K562 (cell line): ENCODE measurements around the gene DAPK2. TPM values are rescaled to one million over a fixed set of nuclear protein-coding genes. Genes with fewer than 3 reads are reported as not detected.

Experiments used
- DPF2 ChIP-seq: fragments of 450-650 bp; IDR thresholded peaks from 2 replicates; pipeline ENCODE4 v1.6.1; 2016
- FOSL1 ChIP-seq: fragments of 200-800 bp; sonication (Bioruptor generic); conservative IDR thresholded peaks from 2 replicates; pipeline ENCODE4 v1.6.1; 2016; ENCODE audit warnings: missing genetic modification characterization, missing compliant biosample characterization
- JUND ChIP-seq, 2 experiments: IDR thresholded peaks; 2 replicates in 1 of 2; 3 replicates in 1 of 2; pipeline ENCODE4 v1.6.1; 2011; ENCODE audit warnings: borderline replicate concordance in 2 of 2, low read depth in 2 of 2, low read length in 2 of 2, improper control_type of control experiment in 1 of 2, missing biosample characterization in 1 of 2, missing genetic modification characterization in 1 of 2, missing genetic modification reagents in 1 of 2
- MEIS2 ChIP-seq: fragments of 450-650 bp; IDR thresholded peaks from 2 replicates; pipeline ENCODE4 v1.6.1; 2014; ENCODE audit warnings: mild to moderate bottlenecking; ENCODE audit not compliant: partially characterized antibody
- NONO ChIP-seq, 2 experiments: fragments of 200-400 bp in 1 of 2; fragments of 450-650 bp in 1 of 2; formaldehyde crosslinking in 1 of 2; IDR thresholded peaks; 2 replicates each; pipeline ENCODE4 v1.6.1; 2017; ENCODE audit warnings: low read depth in 2 of 2, mild to moderate bottlenecking in 2 of 2, moderate library complexity in 2 of 2, low read length in 1 of 2
- RAD21 ChIP-seq, 2 experiments: fragments of 250-450 bp in 1 of 2; fragments of 450-650 bp in 1 of 2; sonication (Bioruptor Pico) in 1 of 2; formaldehyde crosslinking in 1 of 2; IDR thresholded peaks in 1 of 2; conservative IDR thresholded peaks in 1 of 2; 2 replicates each; pipeline versions ENCODE4 v1.4.0 to v1.8.0; 2020 to 2022; ENCODE audit warnings: mild to moderate bottlenecking in 2 of 2, moderate library complexity in 1 of 2
- RBM22 ChIP-seq: fragments of 200-400 bp; formaldehyde crosslinking; IDR thresholded peaks from 2 replicates; pipeline ENCODE4 v1.6.1; 2018; ENCODE audit warnings: low read length, low read depth; ENCODE audit not compliant: poor library complexity, severe bottlenecking
- SPI1 ChIP-seq: IDR thresholded peaks from 2 replicates; pipeline ENCODE4 v1.6.1; 2011; ENCODE audit warnings: low read depth, low read length, control low read depth, borderline replicate concordance
- TCF3 ChIP-seq: sonication (generic); formaldehyde crosslinking; IDR thresholded peaks from 2 replicates; pipeline ENCODE4 v1.4.0; 2020; ENCODE audit warnings: mild to moderate bottlenecking, missing genetic modification reagents
- TEAD4 ChIP-seq, 2 experiments: sonication (generic) in 1 of 2; formaldehyde crosslinking in 1 of 2; IDR thresholded peaks; 2 replicates each; pipeline versions ENCODE4 v1.6.1 to v1.8.0; 2012 to 2022; ENCODE audit warnings: borderline replicate concordance in 1 of 2, inconsistent platforms in 1 of 2, low read length in 1 of 2, mild to moderate bottlenecking in 1 of 2, missing genetic modification reagents in 1 of 2
- ZNF274 ChIP-seq: IDR thresholded peaks from 2 replicates; pipeline ENCODE4 v1.6.1; 2011; ENCODE audit warnings: low read depth, mild to moderate bottlenecking, low read length, moderate library complexity, borderline replicate concordance
- polyA plus RNA-seq, 8 experiments: library from polyadenylated mRNA; depleted of rRNA in 4 of 8; stranded (reverse) in 5 of 8; unstranded in 3 of 8; fragments of >200 nt; fragmentation: Nextera tagmentation in 2 of 8; fragmentation: Illumina TruSeq in 1 of 8; extraction: Ambion mirVana in 2 of 8; extraction: Trizol in 1 of 8; gene quantifications; 2 replicates each; pipeline versions ENCODE4 v1.2.1 to v1.2.3, GENCODE V29; 2011 to 2014; ENCODE audit warnings: inconsistent platforms in 1 of 8, missing spikeins in 1 of 8
- total RNA-seq, 7 experiments: library from RNA; depleted of rRNA in 6 of 7; stranded (reverse); fragments of >200 nt in 6 of 7; fragmentation: Illumina TruSeq in 2 of 7; extraction: Trizol in 2 of 7; gene quantifications; 2 replicates each; pipeline versions ENCODE4 v1.2.1 to v1.2.3, GENCODE V29; 2011 to 2021; ENCODE audit warnings: low replicate concordance in 1 of 7
- TF ChIP-seq, protein P1 (sequence below): fragments of 450-650 bp; IDR thresholded peaks from 2 replicates; pipeline ENCODE4 v1.6.1; 2016
- TF ChIP-seq, protein P2 (sequence below): sonication (generic); IDR thresholded peaks from 2 replicates; pipeline ENCODE4 v1.6.1; 2016

The DAPK2 gene
- total and polyA plus RNA-seq, 9 of the 15 experiments (the other 6 are each of a cell fraction or from before 2014, with no cell fraction given): 0.14 to 5.2 (median 2.2) TPM

DNA sequence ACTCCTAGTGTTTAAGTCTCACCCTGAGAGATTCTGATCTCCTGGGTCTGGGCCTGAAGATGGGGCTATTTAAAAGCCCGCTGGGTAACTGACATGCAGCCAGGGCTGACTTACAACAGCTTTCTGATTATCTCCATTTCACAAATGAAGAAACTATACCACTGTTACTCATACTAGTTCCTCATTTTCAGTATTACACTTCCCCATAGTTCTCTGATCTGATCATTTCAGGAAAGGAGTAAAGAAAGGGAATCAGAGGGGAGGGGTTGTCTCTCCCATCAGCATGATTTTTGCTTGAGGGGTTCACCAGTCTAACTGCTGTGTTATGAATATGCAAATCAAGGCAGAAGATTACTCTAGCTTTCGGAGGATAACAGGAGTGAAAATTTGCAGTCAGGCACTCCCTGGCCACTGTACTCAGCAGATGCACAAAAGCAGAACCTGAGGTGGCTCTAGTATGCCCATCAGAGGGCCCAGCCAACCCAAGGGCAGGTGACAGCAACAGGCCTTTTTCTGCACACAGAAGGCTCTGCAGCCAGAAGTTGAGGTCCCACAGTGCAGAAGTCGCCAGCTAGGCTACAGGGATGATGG lies 59.4 kb downstream of the DAPK2 start (continued):
- TF ChIP-seq NONO (IDR thresholded peaks at IDR 0.05; ENCODE audit: low read depth in 2 of 2, low read length in 1 of 2): no peak
- TF ChIP-seq DPF2: peak; percentile 52; the same call in 1 of the 2 replicates
- TF ChIP-seq RAD21 (CRISPR knock-in tag; conservative IDR thresholded peaks at IDR 0.05 in 1 of 2, IDR thresholded peaks at IDR 0.05 in 1 of 2): peak in 1 of 2 experiments; percentile 24; a peak in 1 of 4 replicates
- TF ChIP-seq JUND (IDR thresholded peaks at IDR 0.05; ENCODE audit: borderline replicate concordance, low read depth, low read length): 0 out of 2 replicates have a peak, but pooled peaks have one; percentile 37
- peak; percentile 29; the same call in 2 of the 3 replicates for TF ChIP-seq JUND (tag; IDR thresholded peaks at IDR 0.05; ENCODE audit: borderline replicate concordance, low read depth, low read length)
- TF ChIP-seq TEAD4 (IDR thresholded peaks at IDR 0.05; ENCODE audit: low read length): peak; percentile 60; the same call in 1 of the 2 replicates
- TF ChIP-seq TEAD4 (CRISPR knock-in tag; IDR thresholded peaks at IDR 0.05; ENCODE audit: borderline replicate concordance): no peak
- no peak for TF ChIP-seq ZNF274
- peak; percentile 8 for TF ChIP-seq MEIS2
- TF ChIP-seq, protein P1, sequence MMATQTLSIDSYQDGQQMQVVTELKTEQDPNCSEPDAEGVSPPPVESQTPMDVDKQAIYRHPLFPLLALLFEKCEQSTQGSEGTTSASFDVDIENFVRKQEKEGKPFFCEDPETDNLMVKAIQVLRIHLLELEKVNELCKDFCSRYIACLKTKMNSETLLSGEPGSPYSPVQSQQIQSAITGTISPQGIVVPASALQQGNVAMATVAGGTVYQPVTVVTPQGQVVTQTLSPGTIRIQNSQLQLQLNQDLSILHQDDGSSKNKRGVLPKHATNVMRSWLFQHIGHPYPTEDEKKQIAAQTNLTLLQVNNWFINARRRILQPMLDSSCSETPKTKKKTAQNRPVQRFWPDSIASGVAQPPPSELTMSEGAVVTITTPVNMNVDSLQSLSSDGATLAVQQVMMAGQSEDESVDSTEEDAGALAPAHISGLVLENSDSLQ: peak; percentile 73
- peak; percentile 84; the same call in 1 of the 2 replicates for TF ChIP-seq SPI1
- TF ChIP-seq, protein P2, sequence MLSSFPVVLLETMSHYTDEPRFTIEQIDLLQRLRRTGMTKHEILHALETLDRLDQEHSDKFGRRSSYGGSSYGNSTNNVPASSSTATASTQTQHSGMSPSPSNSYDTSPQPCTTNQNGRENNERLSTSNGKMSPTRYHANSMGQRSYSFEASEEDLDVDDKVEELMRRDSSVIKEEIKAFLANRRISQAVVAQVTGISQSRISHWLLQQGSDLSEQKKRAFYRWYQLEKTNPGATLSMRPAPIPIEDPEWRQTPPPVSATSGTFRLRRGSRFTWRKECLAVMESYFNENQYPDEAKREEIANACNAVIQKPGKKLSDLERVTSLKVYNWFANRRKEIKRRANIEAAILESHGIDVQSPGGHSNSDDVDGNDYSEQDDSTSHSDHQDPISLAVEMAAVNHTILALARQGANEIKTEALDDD: peak; percentile 96
- TF ChIP-seq FOSL1 (tag): peak; percentile 70
- peak; percentile 55 for TF ChIP-seq TCF3
- TF ChIP-seq RBM22: no peak
- TF ChIP-seq, all 486 proteins: peak for 19
